MG63 (cell line): ENCODE measurements around the gene CEBPE. TPM values are rescaled to one million over a fixed set of nuclear protein-coding genes. Genes with fewer than 3 reads are reported as not detected.
A peak's percentile ranks its signal among the peaks of the same experiment; 100 is the strongest.

Experiments used
- DNase-seq: peaks from one replicate; pipeline ENCODE4 v3.0.0-alpha.2; 2020
- H3K27me3 ChIP-seq: fragments of 250-450 bp; sonication (Bioruptor Pico); 2 replicates; pipeline ENCODE4 v1.5.1; 2020; ENCODE audit warnings: mild to moderate bottlenecking, moderate library complexity
- H3K36me3 ChIP-seq: fragments of 250-450 bp; sonication (Bioruptor Pico); 2 replicates; pipeline ENCODE4 v1.5.1; 2020; ENCODE audit warnings: mild to moderate bottlenecking, moderate library complexity
- H3K4me3 ChIP-seq: fragments of 250-450 bp; sonication (Bioruptor Pico); 2 replicates; pipeline ENCODE4 v1.5.1; 2020; ENCODE audit warnings: mild to moderate bottlenecking, moderate library complexity
- H3K9me3 ChIP-seq: fragments of 250-450 bp; sonication (Bioruptor Pico); 2 replicates; pipeline ENCODE4 v1.5.1; 2020; ENCODE audit warnings: mild to moderate bottlenecking, moderate library complexity
- total RNA-seq: library from RNA; depleted of rRNA; stranded (reverse); fragments of >200 nt; shearing (Covaris generic); gene quantifications from 2 replicates; pipeline ENCODE4 v1.2.3, GENCODE V29; 2014; ENCODE audit warnings: low replicate concordance

Gene CEBPE
- total RNA-seq, 1 experiment from 2014 or later: not detected

- no peak overlapping the region for H3K4me3 ChIP-seq
- DNase-seq: no peak
- H3K36me3 ChIP-seq: peaks cover 68% of the 10 kb centered on the region
- no peaks in the 10 kb centered on the region for H3K27me3 ChIP-seq
- no peaks in the 10 kb centered on the region for H3K9me3 ChIP-seq
These were observed 38.6 kb downstream of the CEBPE start for GRCh38 chr14:23080474-23080873.

DNA sequence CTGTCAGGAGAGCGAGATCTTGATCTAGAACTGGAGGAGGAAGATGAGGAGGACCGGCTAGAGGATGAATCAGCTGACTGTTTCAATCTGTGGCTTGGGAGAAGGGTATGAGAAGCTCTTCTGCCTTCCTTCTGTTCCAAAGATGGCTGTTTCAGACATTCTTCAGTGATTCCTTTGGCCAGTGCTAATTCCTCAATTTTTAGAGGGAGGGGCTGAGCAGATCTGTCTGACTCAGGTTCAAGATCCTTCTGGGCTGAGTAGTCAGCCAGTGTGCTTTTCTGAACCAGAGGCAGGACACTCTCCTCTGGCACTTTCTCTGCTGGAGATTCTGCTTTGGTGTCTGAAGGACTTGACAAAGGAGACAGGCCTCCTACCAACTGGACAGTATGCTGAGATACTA is 39.3 kb downstream of the CEBPE start:
- no peak overlapping the region for H3K4me3 ChIP-seq
- peaks cover 68% of the 10 kb centered on the region for H3K36me3 ChIP-seq
- DNase-seq: no peak
- H3K9me3 ChIP-seq: no peaks in the 10 kb centered on the region
- H3K27me3 ChIP-seq: no peaks in the 10 kb centered on the region

DNA sequence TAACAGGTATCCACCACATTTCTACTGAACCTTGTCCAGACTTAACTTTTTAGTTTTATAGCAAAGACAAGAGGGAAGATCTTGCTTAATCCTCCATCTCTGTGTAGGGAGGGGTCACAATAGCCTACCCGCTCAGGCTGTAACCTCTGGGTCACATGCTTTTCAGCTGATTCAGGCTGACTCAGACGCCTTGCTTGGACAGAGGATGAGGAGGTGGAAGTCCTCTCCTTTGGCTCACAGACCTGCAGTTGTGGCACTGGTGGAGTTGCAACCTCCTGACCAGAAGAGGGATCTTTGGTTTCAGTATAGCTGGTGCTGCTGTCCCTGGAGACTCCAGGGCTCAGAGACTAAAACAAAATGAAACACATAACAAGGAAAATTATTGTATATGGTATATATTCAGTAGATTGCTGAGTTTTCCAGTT is 40.4 kb downstream of the CEBPE start:
- H3K4me3 ChIP-seq: no peak overlapping the region
- H3K27me3 ChIP-seq: no peaks in the 10 kb centered on the region
- H3K36me3 ChIP-seq: peaks cover 71% of the 10 kb centered on the region
- DNase-seq: peak; percentile 91
- H3K9me3 ChIP-seq: no peaks in the 10 kb centered on the region

DNA sequence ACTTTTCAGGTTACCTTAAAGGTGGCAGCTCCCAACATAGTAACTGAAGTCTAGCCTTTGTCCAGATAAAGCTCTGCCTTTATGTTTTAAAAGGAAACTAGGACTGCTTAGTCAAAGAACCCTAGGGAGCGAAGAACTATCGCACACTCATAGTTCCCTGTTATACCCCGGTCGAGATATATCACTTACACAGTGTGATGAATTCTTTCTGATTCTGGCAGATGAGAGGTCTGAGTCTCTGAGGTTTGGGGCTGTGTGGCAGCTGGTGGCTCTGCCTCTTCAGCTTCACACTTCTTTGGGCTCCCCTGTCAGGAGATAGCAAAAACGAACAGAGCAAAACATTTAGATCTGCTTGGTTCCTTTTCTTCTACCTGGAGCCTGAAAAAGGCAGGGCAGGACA is 41.1 kb downstream of the CEBPE start:
- DNase-seq: no peak
- Histone ChIP-seq H3K9me3 (no peaks in the 10 kb centered on the region), H3K27me3 (no peaks in the 10 kb centered on the region), H3K4me3 (no peak overlapping the region), H3K36me3 (peaks cover 67% of the 10 kb centered on the region)

GRCh38 chr14:23076785-23077408 is 42.2 kb downstream of the CEBPE start:
- Histone ChIP-seq H3K36me3 (peaks cover 67% of the 10 kb centered on the region), H3K4me3 (no peak overlapping the region), H3K9me3 (no peaks in the 10 kb centered on the region), H3K27me3 (no peaks in the 10 kb centered on the region)
- DNase-seq: no peak

- no peak overlapping the region for H3K4me3 ChIP-seq
- DNase-seq: no peak
- H3K9me3 ChIP-seq: no peaks in the 10 kb centered on the region
- H3K36me3 ChIP-seq: peaks cover 52% of the 10 kb centered on the region
- no peaks in the 10 kb centered on the region for H3K27me3 ChIP-seq
These were observed 44.1 kb downstream of the CEBPE start for GRCh38 chr14:23074906-23075305.

GRCh38 chr14:23071921-23072539 is 47.0 kb downstream of the CEBPE start:
- Histone ChIP-seq H3K36me3 (peaks cover 42% of the 10 kb centered on the region), H3K4me3 (peak overlapping the region; percentile 80)
- no peak for DNase-seq

GRCh38 chr14:23071244-23071920 is 47.7 kb downstream of the CEBPE start:
- H3K9me3 ChIP-seq: no peaks in the 10 kb centered on the region
- DNase-seq: peak; percentile 87
- peak overlapping the region; percentile 80 for H3K4me3 ChIP-seq
- peaks cover 42% of the 10 kb centered on the region for H3K36me3 ChIP-seq
- no peaks in the 10 kb centered on the region for H3K27me3 ChIP-seq

More at GRCh38 chr14:23071921-23072539, 47.0 kb downstream of the CEBPE start:
- Histone ChIP-seq H3K9me3 (no peaks in the 10 kb centered on the region), H3K27me3 (no peaks in the 10 kb centered on the region)

DNA sequence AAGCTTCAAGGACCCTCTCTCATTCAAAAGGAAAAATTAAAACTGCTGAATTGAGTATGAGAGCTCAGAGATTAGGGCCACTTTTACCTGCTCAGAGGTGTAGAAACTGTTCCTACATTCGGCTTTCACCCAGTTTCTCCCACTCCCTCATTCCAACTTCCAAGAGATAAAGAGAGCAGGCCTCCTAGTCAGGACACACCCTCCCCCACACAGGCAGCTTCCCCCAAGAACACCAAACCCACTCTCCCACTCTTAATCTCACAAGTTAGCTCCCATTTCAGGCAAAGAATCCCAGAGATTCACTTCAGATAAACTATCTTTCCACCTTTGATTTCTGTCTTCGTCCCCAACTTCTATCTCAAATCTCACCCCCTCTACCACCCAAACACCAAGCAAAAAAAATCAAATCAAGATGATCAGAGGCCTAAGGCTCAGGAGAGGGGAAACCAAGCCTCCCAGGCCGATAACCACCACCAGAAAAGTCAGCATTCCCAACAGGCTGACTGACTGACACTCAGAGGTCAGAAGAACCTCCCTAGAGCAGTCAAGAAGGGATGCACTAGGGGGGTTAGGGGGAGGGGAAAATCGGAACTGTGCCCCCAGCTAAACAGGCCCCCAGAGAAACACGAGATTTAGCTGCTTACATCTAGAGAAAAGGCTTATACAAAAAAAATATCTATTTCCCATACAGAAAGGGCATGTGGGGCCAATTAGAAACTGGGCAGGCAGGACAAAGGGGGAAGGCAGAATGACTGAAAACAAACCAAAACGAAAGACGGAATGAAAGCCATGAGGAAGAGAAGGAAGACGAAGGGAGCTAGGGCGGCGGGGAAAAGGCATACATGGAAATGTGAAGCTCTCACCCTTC is 48.6 kb downstream of the CEBPE start:
- no peaks in the 10 kb centered on the region for H3K9me3 ChIP-seq
- no peaks in the 10 kb centered on the region for H3K27me3 ChIP-seq
- H3K4me3 ChIP-seq: peak overlapping the region; percentile 80
- DNase-seq: no peak
- H3K36me3 ChIP-seq: peaks cover 40% of the 10 kb centered on the region

- Histone ChIP-seq H3K36me3 (peaks cover 35% of the 10 kb centered on the region), H3K27me3 (no peaks in the 10 kb centered on the region), H3K4me3 (no peak overlapping the region), H3K9me3 (no peaks in the 10 kb centered on the region)
- no peak for DNase-seq
These were observed 49.6 kb downstream of the CEBPE start for GRCh38 chr14:23069413-23069806.

GRCh38 chr14:23068789-23069412 is 50.2 kb downstream of the CEBPE start:
- H3K4me3 ChIP-seq: no peak overlapping the region
- H3K9me3 ChIP-seq: no peaks in the 10 kb centered on the region
- peak; percentile 60 for DNase-seq
- peaks cover 40% of the 10 kb centered on the region for H3K36me3 ChIP-seq
- H3K27me3 ChIP-seq: no peaks in the 10 kb centered on the region

DNA sequence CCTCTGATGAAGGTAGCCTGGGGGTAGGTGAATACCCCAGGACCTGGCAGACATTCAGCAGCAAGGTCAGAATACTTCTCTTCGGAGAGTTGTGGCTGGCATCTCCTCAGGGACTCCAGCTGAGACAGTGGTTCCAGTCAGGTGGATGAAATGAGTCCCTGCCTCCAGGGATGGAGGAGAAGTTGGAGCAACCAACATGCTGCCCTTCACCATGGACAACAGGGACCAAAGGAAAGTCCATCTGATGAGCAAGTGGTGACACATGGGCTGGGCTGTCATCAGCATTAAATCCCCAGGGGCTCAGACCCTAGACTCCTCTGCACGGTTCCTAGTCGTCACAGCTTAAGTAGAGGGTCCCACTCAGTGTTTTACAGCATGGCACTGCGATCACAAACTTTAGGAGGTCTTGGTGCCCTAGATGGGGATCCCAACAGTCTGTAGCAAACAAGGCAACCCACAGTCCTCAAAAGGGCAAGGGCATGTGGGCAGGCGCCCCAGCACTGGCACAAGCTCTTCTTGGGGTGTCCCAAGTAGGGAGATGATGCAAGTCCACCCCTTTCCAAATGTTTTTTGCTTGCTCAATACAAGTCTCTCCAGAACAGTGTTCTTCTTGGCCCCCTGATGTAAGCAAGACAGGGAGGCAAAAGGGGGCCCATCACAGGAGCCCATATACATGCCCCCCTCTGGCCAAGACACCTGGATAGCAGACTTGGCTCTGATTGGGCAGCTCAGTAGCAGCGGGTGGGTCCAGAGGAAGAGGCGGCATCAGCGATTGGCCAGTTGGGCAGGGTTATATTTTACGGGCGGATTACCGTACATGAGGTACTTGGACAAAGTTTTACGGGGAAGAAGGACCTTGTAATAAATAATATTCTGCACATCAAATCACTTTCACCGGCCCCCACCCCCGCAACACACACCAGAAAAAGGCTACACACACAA is 50.9 kb downstream of the CEBPE start:
- no peaks in the 10 kb centered on the region for H3K9me3 ChIP-seq
- DNase-seq: no peak
- H3K4me3 ChIP-seq: no peak overlapping the region
- no peaks in the 10 kb centered on the region for H3K27me3 ChIP-seq
- H3K36me3 ChIP-seq: peaks cover 47% of the 10 kb centered on the region
